Stimulated activated naive B cell treated with anti-CD40 and anti-IgM and Interleukin-4, amounts not matched to agents 10 μg/mL and 1 μg/mL and 100 μg/mL, for 72 hours (primary cell): Measurements from ENCODE around the gene ALDH1L1.
A peak's percentile ranks its signal among the peaks of the same experiment; 100 is the strongest.
"Not testable (repeated sequence)": the region's sequence is repeated elsewhere in the genome, so short reads cannot be mapped to it uniquely, and the experiment has no call there.

Experiments
- ATAC-seq, 2 donors: fragments of 150-1000 bp; cut with Tn5 transposase; replicated peaks; 2 replicates each; pipeline ENCODE4 v1.10.0; 2021; ENCODE audit warnings: moderate library complexity in 1 of 2
- DNase-seq: peaks from one replicate; pipeline ENCODE4 v3.0.0; 2021
- H3K27ac Mint-ChIP-seq: one replicate; pipeline ENCODE4 v1.8.0; 2022; ENCODE audit warnings: mild to moderate bottlenecking, mixed read lengths
- H3K27me3 Mint-ChIP-seq, 2 donors: one replicate each; pipeline ENCODE4 v1.8.0; 2022; ENCODE audit warnings: mixed read lengths in 2 of 2
- H3K36me3 Mint-ChIP-seq, 2 donors: one replicate each; pipeline ENCODE4 v1.8.0; 2022; ENCODE audit warnings: mixed read lengths in 2 of 2, mild to moderate bottlenecking in 1 of 2
- H3K4me1 Mint-ChIP-seq, 2 donors: one replicate each; pipeline ENCODE4 v1.8.0; 2022; ENCODE audit warnings: mixed read lengths in 2 of 2, mild to moderate bottlenecking in 1 of 2
- H3K4me3 Mint-ChIP-seq, 2 donors: one replicate each; pipeline ENCODE4 v1.8.0; 2022; ENCODE audit warnings: mild to moderate bottlenecking in 2 of 2, mixed read lengths in 2 of 2, moderate library complexity in 1 of 2
- H3K9me3 Mint-ChIP-seq, 2 donors: one replicate each; pipeline ENCODE4 v1.8.0; 2022; ENCODE audit warnings: mixed read lengths in 2 of 2, mild to moderate bottlenecking in 1 of 2

Gene ALDH1L1

DNA sequence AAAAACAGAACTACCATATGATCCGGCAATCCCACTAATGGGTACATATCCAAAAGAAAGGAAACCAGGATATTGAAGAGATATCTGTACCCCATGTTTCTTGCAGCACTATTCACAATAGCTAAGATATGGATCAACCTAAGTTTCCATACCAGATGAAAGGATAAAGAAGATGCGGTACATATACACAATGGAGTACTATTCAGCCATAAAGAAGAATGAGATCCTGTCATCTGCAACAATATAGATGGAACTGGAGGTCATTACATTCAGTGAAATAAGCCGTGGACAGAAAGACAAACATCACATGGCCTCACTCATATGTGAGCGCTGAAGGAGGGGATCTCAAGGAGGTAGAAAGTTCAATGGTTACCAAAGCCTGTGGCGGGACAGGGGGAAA lies 99.4 kb downstream of the ALDH1L1 start:
- DNase-seq, result no peak
- no peak overlapping the region for H3K27ac Mint-ChIP-seq
- ATAC-seq, result no peak
- H3K27me3 Mint-ChIP-seq, result no peaks in the 10 kb centered on the region
- H3K4me3 Mint-ChIP-seq, result no peak overlapping the region
- H3K36me3 Mint-ChIP-seq, result peaks cover 5% of the 10 kb centered on the region in 2 donors
- H3K4me1 Mint-ChIP-seq, result peaks cover 14 to 22% of the 10 kb centered on the region in 2 donors
- H3K9me3 Mint-ChIP-seq, result no peaks in the 10 kb centered on the region

DNA sequence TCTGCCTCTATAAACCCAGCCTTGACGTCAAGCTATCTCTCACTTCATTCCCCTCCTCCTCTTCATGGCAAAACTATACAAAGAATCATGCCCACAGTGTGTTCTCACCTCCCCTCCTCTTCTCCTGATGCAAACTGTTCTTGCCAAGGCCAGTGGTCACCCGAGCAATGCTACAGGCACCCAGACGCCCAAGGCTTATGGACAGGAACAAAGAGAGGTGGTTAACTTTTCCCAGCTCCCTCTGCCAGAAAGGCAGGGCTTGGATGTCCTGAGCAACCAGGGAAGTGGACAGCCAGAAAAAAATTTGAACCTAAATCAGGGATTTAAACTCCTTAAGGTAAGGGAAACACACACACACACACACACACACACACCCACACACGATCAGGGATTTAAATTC lies 101.5 kb downstream of the ALDH1L1 start:
- Mint-ChIP-seq H3K9me3 (no peaks in the 10 kb centered on the region), H3K4me3 (no peak overlapping the region), H3K36me3 (peaks cover 8 to 10% of the 10 kb centered on the region in 2 donors), H3K27ac (no peak overlapping the region), H3K27me3 (no peaks in the 10 kb centered on the region), H3K4me1 (peaks cover 6 to 8% of the 10 kb centered on the region in 2 donors)
- no peak for DNase-seq
- ATAC-seq, result no peak

DNA sequence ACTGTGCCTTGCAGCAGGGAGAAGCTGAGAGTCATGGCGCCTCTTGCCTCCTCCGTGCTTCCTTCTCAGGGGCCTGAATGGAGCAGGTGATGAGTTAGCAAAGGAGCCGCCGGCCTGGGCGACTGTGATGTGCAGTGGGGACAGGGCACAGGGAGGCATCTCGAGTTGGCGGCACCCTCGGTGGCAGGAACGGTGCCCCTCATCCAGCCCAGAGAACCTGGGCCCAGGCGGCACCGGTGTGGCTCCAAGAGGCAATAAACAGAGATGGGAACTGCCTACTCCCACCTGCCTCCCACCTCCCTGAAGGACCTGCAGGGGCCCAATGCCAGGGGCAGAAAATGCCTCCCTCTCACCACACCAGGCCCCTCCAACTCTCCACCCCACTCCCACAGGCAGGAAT lies 102.6 kb downstream of the ALDH1L1 start:
- Mint-ChIP-seq H3K4me3 (no peak overlapping the region), H3K27me3 (no peaks in the 10 kb centered on the region), H3K4me1 (peaks cover 1% of the 10 kb centered on the region in 2 donors), H3K9me3 (peaks cover 0 to 3% of the 10 kb centered on the region in 2 donors), H3K27ac (no peak overlapping the region), H3K36me3 (peaks cover 13 to 17% of the 10 kb centered on the region in 2 donors)
- DNase-seq (no peak), ATAC-seq (no peak)

DNA sequence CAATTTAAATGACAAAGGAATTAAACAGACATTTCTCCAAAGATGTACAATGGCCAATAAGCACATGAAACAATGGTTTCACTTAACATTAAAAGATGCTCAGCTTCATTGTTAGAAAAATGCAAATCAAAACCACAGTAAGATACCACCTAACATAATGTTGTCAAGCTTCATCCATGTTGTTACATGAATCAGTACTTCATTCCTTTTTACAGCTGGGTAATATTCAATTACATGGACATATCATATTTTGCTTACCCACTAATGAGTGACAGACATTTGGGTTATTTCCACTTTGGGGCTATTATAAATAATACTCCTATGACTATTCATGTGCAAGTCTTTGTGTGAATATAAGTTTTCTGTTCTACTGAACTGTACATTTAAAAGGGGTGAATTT lies 104.2 kb downstream of the ALDH1L1 start:
- Mint-ChIP-seq H3K27ac (no peak overlapping the region), H3K36me3 (peaks cover 15 to 25% of the 10 kb centered on the region in 2 donors), H3K4me1 (peaks cover 0 to 1% of the 10 kb centered on the region in 2 donors), H3K4me3 (no peak overlapping the region), H3K27me3 (no peaks in the 10 kb centered on the region), H3K9me3 (peaks cover 0 to 4% of the 10 kb centered on the region in 2 donors)
- ATAC-seq (no peak), DNase-seq (no peak)

DNA sequence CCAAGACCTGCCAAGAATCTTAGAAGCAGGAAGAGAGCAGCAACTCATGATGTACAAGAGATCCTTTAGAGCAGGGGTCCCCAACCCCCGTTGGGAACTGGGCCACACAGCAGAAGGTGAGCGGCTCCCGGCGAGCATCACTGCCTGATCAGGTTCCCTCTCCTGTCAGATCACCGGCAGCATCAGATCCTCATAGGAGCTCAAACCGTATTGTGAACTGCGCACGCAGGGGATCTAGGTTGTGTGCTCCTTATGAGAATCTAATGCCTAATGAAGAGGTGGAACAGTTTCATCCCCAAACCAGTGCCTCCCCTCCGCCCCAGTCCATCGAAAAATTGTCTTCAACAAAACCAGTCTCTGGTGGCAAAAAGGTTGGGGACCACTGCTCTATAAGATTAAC lies 110.2 kb downstream of the ALDH1L1 start:
- peaks cover 0 to 4% of the 10 kb centered on the region in 2 donors for H3K9me3 Mint-ChIP-seq

DNA sequence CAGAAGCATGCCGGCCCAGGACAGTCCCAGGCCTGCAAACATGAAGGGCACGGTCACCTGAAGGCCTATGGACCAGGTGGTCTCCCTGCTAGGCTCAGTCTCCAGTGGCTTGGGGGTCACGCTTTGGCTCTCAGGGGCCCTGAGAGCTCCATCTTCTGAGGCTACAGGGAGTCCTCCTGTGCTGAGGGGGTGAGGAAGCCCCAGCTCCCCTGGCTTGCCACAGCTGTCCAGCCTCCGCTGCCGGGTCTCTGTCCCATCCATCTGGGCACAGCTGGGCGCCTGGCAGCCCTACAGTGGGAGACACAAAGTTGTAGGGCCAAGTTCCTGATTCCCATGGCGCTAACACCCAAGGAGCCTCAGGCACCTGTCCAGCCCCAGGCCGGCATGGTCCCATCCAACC lies 112.4 kb downstream of the ALDH1L1 start:
- DNase-seq (no peak), ATAC-seq (no peak)
- no peak overlapping the region for H3K4me3 Mint-ChIP-seq
- peaks cover 0 to 4% of the 10 kb centered on the region in 2 donors for H3K9me3 Mint-ChIP-seq
- peaks cover 19 to 45% of the 10 kb centered on the region in 2 donors for H3K36me3 Mint-ChIP-seq
- H3K4me1 Mint-ChIP-seq, result peaks cover 12 to 14% of the 10 kb centered on the region in 2 donors
- no peaks in the 10 kb centered on the region for H3K27me3 Mint-ChIP-seq
- H3K27ac Mint-ChIP-seq, result no peak overlapping the region

More for the DNA sequence above, 110.2 kb downstream of the ALDH1L1 start:
- Mint-ChIP-seq H3K4me1 (no peaks in the 10 kb centered on the region), H3K27ac (no peak overlapping the region), H3K27me3 (no peaks in the 10 kb centered on the region), H3K4me3 (no peak overlapping the region), H3K36me3 (peaks cover 21 to 45% of the 10 kb centered on the region in 2 donors)
- no peak for ATAC-seq
- DNase-seq, result no peak

DNA sequence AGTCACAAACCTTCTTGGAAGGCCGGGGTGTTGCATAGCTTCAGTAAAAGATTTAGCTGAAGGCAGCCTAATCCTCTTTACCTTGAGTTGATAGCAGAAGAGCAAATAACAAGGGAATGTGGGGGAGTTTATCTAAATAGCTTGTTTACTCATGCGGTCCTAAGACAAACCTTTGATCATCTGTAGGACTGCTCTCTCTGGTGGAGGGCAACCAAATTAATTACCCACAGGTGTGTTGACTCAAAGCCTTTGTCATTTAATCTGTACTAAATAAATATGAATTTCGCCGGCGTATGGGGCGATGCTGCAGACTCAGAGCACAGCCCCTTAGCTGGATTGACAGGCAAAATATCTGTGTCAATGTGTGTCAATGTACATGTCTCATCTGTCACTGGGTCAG lies 113.7 kb downstream of the ALDH1L1 start:
- not testable (repeated sequence) for H3K27ac Mint-ChIP-seq, DNase-seq, H3K4me3 Mint-ChIP-seq, H3K9me3 Mint-ChIP-seq, H3K27me3 Mint-ChIP-seq, ATAC-seq
- H3K4me1 Mint-ChIP-seq, result peaks cover 12 to 14% of the 10 kb centered on the region in 2 donors
- H3K36me3 Mint-ChIP-seq, result peaks cover 15 to 33% of the 10 kb centered on the region in 2 donors

DNA sequence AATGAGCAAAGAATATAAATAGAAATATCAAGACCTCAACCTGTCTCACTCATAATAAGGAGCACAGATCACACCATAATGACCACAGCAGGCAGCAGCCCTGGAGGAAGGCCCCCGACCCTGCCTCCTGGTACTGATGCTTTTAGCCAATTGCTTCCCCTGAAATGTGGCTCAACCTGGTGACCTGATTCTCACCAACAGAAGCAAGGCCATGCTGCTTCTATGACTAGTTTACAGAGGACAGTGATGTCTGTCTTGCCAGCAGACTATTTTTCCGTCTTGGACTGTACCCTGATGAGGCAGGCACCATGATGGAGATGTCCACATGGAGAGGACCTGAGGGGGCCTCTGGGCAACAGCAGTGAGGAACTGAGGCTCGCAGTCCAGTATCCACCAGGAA lies 114.5 kb downstream of the ALDH1L1 start:
- Mint-ChIP-seq H3K9me3 (no peaks in the 10 kb centered on the region), H3K27me3 (no peaks in the 10 kb centered on the region), H3K4me3 (no peak overlapping the region), H3K27ac (no peak overlapping the region), H3K4me1 (peaks cover 12 to 14% of the 10 kb centered on the region in 2 donors), H3K36me3 (peaks cover 16 to 37% of the 10 kb centered on the region in 2 donors)
- DNase-seq (no peak), ATAC-seq (no peak)

DNA sequence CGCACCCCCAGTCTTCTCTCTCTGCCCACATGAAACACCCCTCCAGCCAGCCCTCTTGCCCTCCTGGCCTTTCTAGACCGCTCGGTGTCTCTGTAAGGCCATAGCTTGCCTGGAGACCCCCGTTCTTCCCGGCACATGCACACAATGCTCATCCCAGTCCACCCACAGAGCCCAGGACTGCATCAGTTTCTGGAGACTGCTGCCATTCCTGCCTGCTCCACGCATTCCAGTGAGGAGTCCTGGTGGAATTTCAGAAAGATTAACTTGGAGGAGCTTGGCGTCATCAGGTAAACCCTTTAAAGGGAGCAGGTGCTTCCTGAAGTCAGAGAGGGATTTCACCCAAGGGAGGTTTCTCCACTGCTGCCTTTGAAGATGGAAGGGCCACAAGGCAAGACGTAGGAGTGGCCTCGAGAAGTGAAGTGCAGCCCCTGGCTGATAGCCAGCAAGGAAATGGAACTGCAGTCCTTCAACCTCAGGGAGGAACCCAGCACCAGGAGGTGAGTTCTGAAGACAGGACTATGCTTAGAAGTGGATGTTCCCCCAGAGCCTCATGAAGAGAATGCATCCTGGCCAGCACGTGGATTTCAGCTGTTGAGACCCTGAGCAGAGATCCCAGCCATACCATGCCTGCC lies 115.6 kb downstream of the ALDH1L1 start:
- H3K27me3 Mint-ChIP-seq, result no peaks in the 10 kb centered on the region
- no peak overlapping the region for H3K4me3 Mint-ChIP-seq
- H3K4me1 Mint-ChIP-seq, result peaks cover 12 to 14% of the 10 kb centered on the region in 2 donors
- DNase-seq (no peak), ATAC-seq (no peak)
- H3K27ac Mint-ChIP-seq, result no peak overlapping the region
- H3K9me3 Mint-ChIP-seq, result no peaks in the 10 kb centered on the region
- H3K36me3 Mint-ChIP-seq, result peaks cover 18 to 34% of the 10 kb centered on the region in 2 donors

DNA sequence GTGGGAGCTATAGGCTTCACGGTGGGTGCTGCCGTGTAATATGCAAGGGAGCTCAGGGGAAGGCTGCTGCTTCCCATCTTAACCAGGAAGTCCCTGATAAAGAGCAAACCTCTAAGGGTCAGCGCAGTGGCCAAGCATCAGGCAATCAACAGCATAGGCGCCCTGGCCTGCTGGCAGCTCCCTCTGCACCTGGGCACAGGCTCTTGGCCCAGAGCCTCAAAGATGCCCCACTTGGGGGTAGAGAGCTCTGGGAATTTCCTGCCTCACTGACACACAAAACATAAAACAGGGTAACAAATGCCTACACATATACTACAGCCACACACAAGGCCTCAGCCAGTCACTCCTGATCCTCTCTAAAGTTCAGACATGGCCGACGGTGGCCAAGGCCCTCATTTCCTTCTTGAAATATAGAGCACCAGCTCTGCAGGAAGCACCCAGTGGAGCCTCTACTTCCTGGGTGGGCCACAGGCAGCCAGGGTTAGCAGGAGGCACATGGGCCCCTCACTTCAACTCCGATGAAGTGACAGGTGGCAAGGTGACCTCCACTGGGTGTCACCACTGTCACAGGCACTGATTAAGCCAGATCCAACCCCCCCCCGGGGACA lies 116.9 kb downstream of the ALDH1L1 start:
- DNase-seq, result no peak
- no peaks in the 10 kb centered on the region for H3K27me3 Mint-ChIP-seq
- peaks cover 12 to 14% of the 10 kb centered on the region in 2 donors for H3K4me1 Mint-ChIP-seq
- no peak for ATAC-seq
- H3K27ac Mint-ChIP-seq, result no peak overlapping the region
- H3K9me3 Mint-ChIP-seq, result no peaks in the 10 kb centered on the region
- H3K36me3 Mint-ChIP-seq, result peaks cover 23 to 37% of the 10 kb centered on the region in 2 donors
- no peak overlapping the region for H3K4me3 Mint-ChIP-seq

DNA sequence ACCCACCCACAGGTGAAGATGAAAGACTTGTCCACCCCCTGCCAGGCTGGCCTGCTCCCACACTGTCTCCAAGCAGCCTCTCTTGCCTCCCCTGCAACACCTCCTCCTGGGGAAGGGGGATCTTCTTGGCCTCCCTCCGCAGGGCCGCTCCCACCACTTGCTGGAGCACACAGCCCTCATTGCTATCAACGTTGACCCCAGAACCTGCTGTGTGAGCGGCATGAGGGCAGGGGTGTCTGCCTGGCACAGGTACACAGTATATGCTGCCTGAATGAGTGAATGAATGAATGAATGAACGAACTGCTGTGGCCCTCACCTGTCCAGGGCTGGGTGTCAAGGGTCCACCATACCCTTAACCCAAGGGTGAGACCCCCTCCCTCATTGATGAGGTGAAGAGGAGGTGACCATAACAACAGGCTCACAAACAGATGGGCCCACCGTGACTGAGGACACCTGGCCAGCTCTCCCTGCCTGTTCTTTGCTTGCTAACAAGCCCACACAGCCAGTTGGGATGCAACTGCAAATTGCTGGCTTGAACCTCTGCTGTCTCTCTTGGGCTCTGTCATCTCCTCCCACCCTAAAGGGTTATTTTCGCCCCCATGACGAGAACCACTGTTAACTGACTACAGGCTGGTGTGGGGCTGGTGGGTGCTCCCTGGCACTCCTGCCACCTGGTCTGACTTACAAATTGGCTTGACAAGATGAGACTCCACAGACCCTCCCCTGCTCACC lies 118.9 kb downstream of the ALDH1L1 start:
- Mint-ChIP-seq H3K27me3 (no peaks in the 10 kb centered on the region), H3K4me3 (no peak overlapping the region)
- ATAC-seq, result no peak

DNA sequence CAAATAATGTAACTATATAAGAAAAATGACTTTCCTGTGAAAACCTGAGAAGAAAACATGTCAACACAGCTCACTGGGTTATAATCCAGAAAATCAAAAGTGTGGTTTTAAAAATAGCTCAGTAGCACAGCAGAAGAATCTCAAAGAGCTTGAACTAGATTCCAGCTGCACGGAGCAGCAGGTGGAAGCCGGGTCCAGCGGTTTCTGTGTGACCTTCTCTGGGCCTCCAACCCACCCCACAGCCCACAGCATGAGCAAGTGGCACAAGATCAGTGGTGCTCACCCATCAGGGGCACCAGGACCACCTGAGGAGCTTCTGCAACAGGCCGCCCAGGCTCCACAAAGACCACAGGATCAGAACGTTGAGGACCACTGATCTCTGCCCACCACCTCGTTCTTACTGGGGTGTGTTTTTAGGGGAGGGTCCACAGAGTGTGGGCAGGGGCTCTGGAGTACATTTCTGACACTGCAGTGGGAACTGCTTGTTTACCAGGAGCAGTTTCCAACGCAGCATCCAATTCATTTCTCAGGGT lies 119.7 kb downstream of the ALDH1L1 start:
- H3K36me3 Mint-ChIP-seq, result peaks cover 13 to 28% of the 10 kb centered on the region in 2 donors
- peaks cover 12 to 14% of the 10 kb centered on the region in 2 donors for H3K4me1 Mint-ChIP-seq
- ATAC-seq, result no peak
- no peak for DNase-seq
- no peaks in the 10 kb centered on the region for H3K9me3 Mint-ChIP-seq
- H3K27me3 Mint-ChIP-seq, result no peaks in the 10 kb centered on the region
- H3K4me3 Mint-ChIP-seq, result no peak overlapping the region
- H3K27ac Mint-ChIP-seq, result no peak overlapping the region

More for the DNA sequence above, 118.9 kb downstream of the ALDH1L1 start:
- H3K4me1 Mint-ChIP-seq, result peaks cover 12 to 14% of the 10 kb centered on the region in 2 donors
- H3K9me3 Mint-ChIP-seq, result no peaks in the 10 kb centered on the region
- peak overlapping the region; percentile 3 for H3K27ac Mint-ChIP-seq
- DNase-seq, result no peak
- peaks cover 16 to 36% of the 10 kb centered on the region in 2 donors for H3K36me3 Mint-ChIP-seq

DNA sequence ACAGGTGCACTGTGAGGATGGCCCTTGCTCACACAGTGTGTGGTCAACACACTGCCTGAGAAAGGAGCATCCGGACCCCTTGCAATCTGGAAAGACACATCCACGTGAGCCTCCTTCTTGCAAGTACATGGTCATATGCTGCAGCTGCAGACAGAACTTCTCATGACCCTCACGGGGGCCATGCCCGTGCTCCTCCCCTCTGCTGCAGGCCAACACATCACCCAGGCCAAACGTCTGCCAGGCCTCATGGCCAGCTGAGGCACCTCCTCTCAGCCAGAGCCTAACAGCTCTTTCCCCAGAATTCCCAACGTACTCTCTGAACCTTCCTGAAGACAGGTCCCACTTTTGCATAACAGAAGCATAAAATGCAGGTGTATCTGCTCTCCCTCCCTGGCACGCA lies 121.7 kb downstream of the ALDH1L1 start:
- peaks cover 6 to 17% of the 10 kb centered on the region in 2 donors for H3K4me1 Mint-ChIP-seq
- H3K27ac Mint-ChIP-seq, result no peak overlapping the region
- H3K4me3 Mint-ChIP-seq, result no peak overlapping the region
- ATAC-seq (no peak), DNase-seq (no peak)
- no peaks in the 10 kb centered on the region for H3K27me3 Mint-ChIP-seq
- peaks cover 11 to 13% of the 10 kb centered on the region in 2 donors for H3K36me3 Mint-ChIP-seq
- no peaks in the 10 kb centered on the region for H3K9me3 Mint-ChIP-seq

DNA sequence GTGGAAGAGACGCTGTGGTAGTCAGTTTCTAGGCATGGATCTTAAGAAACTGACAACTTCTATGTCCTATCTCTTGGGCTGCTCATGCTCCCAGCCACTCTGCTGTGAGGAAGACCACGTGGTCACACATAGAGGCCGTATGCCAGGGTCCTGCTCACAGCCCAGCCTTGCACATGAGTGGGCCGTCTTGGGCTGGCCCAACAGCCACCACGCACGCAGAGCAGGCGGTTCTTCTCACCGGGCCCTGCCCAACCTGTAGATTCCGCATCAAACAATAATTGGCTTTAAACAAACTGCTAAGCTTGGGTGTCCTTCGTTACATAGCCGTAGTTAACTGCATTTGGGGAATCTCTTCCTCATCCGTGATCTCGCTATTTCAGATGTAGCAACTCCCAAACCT lies 122.5 kb downstream of the ALDH1L1 start:
- peaks cover 10 to 13% of the 10 kb centered on the region in 2 donors for H3K36me3 Mint-ChIP-seq
- H3K4me1 Mint-ChIP-seq, result peaks cover 5 to 16% of the 10 kb centered on the region in 2 donors
- no peaks in the 10 kb centered on the region for H3K27me3 Mint-ChIP-seq
- no peaks in the 10 kb centered on the region for H3K9me3 Mint-ChIP-seq
- no peak for DNase-seq
- no peak overlapping the region for H3K4me3 Mint-ChIP-seq
- ATAC-seq, result no peak
- H3K27ac Mint-ChIP-seq, result no peak overlapping the region
